Measurements from ENCODE around the gene PPHLN1.
A peak's percentile ranks its signal among the peaks of the same experiment; 100 is the strongest.
"Not testable (repeated sequence)": the region's sequence is repeated elsewhere in the genome, so short reads cannot be mapped to it uniquely, and the experiment has no call there.

PPHLN1 gene

GRCh38 chr12:42372154-42372791 is 46.3 kb downstream of the PPHLN1 start:
- DNase-seq = peak; percentile 47

DNA sequence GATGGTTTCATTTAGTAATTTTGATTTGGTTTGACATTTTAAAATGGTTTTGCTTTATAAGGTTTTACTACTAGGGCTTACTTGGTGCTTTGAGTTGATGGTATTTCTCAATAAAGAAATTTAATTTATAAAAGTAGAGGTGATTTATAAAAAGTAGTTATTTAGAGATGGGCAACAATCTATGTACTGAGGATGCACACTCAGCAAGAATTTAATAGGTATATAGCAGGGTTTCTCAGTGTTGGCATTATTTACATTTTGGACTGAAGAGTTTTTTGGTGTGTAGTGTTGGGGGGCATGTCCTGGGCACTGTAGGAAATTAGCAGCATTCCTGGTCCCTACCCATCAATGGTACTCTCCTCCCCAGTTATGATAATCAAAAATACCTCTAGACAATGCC is 47.7 kb downstream of the PPHLN1 start:
- DNase-seq = no peak

GRCh38 chr12:42380733-42381132 is 54.8 kb downstream of the PPHLN1 start:
- DNase-seq = no peak

DNA sequence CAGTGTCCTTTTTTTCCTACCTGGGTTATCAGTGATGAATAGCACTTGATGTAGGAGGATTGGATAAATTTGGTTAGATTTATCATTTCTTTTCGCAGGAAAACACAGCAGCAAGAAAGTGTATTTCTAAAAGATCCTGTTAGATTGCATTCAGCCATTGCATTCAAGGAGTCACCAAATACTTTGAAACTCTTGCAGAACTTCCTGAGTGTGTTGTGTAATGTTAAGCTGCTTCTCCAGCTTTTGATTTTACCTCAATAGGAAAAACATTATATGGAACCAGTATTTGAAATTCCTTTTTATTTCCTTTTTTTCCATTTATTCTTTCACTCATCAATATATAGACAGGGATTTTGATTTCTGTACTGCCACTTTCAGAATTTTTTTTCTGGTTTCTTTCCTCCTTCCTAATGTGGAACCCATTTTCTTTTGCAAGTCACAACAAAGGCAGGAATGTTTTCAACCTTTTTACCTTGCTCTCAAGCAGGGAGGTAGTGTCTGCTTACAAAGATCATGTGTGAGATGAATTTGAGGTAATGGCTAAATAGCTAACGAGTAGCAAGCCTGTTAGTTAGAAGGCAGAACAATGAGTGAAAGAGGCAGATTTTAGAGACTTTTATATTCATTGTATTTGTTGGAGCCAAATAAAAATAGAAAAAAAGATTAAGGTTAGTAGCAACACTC is 56.2 kb downstream of the PPHLN1 start:
- DNase-seq = peak; percentile 3

GRCh38 chr12:42385326-42385841 is 59.4 kb downstream of the PPHLN1 start:
- DNase-seq = no peak

DNA sequence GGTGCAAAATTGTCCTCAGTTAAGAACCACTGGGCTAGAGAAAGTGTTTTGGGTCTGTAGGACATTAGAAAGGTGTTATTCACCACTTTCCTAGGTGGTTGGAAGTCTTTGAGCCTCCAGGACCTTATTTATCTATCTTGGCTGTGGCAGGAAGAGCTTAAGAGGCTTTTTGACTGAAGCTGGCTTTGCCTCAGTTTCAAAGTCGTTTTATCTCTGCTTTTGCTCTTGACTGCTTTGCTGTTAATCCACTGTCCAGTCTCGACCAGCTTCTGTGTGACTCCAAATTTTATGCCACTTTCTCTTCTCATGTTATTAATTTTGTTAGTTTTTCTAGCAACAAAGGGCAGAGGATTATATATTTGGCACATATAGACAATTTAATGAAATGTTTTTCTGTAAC is 60.3 kb downstream of the PPHLN1 start:
- DNase-seq = no peak

GRCh38 chr12:42388086-42388485 is 62.1 kb downstream of the PPHLN1 start:
- DNase-seq = not testable (repeated sequence)

DNA sequence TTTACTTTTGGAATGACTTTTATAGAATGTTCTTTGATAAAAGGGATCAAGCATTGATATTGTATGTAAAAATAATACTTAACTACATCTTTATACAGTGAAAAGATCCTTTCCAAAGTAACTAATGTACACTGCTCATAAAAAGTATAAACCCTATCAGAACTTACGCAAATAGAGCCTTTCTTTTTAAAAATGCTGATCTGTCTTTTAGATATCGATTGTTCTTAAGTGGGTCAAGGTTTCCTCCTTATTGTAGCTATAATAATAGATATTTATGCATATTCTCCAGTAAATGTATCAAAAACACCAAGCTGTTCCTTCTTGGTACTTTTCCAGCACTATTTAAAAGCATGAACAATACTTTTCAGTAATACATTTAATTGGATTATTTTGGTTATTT is 68.5 kb downstream of the PPHLN1 start:
- no peak for DNase-seq

GRCh38 chr12:42396473-42397259 is 70.7 kb downstream of the PPHLN1 start:
- DNase-seq = peak; percentile 3

DNA sequence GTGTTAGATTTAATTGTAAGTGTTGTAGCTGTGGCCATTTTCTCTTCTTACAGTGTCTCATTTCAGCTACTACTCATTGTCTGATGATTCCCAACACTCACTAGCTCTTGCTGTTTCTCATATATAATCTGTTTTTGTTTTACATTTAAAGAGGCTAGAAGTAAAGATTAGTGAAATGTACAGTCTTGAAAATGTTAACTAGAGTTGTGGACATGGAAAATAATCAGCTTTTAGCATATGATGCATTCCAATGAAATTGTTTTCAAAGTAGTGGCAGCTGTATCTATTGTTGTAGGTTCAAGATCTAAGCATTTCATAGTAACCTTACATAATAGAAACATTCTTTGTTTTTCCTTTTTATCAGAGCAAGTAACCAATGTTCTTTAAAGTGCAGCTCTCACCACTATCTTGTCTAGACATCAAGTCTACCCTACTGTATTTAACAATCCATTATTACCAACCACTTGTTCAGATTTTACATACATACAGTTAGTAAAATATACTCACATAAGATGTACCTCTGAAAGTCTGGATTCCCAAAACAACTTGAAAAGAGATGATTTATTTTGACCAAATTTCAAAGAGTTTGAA is 76.9 kb downstream of the PPHLN1 start:
- no peak for DNase-seq

DNA sequence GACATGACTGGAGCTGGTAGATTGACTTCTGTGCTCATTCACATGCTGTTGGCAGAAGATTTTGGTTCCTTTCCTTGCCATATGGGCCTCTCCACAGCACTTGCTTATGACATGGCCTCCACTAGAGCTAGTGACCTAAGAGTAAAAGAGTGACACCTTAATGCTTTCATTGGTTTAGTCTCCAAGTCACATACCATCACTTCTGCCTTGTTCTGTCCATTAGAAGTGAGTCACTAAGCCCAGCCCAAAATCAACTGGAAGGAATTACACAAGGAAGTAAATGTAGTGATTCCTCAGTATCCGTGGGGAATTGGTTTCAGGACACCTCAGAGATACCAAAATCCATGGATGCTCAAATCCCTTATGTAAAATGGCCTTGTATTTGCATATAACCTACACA is 81.3 kb downstream of the PPHLN1 start:
- DNase-seq = peak; percentile 12

GRCh38 chr12:42409471-42409870 is 83.5 kb downstream of the PPHLN1 start:
- DNase-seq = no peak

GRCh38 chr12:42410340-42410739 is 84.4 kb downstream of the PPHLN1 start:
- DNase-seq = no peak

DNA sequence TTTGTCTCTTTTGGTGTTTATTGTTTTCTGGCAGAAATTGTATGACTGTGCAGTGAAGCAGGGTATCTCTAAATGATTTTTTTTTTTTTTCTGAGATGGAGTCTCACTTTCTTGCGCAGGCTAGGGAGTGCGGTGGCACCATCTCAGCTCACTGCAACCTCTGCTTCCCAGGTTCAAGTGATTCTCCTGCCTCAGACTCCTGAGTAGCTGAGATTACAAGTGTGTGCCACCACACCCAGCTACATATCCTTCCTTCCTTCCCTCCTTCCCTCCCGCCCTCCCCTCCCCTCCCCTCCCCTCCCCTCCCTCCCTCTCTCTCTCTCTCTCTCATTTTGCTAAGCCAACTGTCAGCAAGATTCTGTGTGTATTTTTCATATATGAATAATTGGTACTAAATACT is 94.4 kb downstream of the PPHLN1 start:
- DNase-seq = no peak

GRCh38 chr12:42421844-42422779 is 96.1 kb downstream of the PPHLN1 start:
- DNase-seq = peak; percentile 60

DNA sequence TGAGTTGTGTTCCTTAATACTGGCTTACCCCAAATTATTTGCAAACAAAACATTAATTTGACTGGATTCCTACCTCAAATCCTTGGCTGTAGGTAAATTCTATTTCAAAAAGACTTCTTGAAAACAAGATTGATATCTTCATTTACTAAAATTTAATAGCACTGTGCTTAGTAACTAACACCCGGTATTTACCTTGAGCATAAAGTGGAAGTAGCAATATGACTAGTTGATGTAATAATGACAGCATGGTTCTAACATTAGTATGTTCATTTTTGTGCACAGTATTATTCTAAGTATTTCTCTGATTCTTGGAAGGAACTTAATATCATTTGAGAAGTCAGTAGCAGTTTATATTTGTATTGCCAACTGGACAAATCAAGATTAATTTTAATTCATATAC is 96.8 kb downstream of the PPHLN1 start:
- DNase-seq = no peak

DNA sequence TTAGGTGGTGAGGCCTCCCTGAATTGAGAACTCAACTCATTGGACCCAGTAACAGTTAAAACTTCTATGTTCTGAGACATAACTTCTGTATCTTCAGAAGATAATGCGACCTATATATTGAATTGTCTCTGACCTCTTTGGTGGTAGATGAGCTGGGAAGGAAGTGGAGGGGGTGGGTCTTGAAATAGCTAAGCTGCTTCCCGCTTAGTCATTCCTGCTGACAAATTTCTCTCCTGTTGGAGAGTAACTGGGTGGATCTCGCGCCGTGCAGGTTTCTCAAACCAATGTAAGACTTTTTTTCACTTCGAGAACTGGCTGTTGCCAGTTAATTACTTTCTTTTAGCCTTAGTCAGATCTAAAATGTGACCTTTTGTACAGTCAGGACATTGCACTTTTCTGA is 100.8 kb downstream of the PPHLN1 start:
- DNase-seq = peak; percentile 75

GRCh38 chr12:42428850-42429249 is 102.9 kb downstream of the PPHLN1 start:
- DNase-seq = no peak

DNA sequence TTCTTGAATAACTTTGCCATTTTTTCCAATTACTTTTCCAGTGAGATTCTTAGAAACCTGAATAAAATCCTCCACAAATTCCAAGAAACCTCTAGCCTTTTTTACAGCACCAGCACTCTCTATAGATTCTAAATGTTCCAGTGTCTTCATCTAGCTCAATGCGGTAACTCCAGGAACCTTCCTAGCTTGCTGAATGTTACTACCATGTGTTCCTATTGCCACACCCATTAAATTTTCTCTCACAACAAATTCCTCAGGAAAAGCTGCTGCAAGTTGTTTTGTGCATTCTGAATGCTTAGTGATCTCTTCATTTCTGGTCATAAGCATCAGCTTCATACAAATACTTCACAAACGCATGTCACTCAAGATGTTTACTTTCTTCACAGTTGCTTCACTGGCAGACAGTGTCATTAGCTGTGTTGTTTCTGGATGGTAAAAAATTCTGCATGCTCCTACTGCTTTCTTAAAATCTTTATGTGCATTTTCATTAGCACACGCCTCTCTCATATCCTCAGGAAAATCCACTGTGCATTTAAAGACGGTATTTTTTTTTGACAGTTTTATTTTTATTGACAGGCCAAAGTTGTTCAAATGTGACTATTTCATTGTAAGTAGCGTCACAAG is 106.7 kb downstream of the PPHLN1 start:
- no peak for DNase-seq

DNA sequence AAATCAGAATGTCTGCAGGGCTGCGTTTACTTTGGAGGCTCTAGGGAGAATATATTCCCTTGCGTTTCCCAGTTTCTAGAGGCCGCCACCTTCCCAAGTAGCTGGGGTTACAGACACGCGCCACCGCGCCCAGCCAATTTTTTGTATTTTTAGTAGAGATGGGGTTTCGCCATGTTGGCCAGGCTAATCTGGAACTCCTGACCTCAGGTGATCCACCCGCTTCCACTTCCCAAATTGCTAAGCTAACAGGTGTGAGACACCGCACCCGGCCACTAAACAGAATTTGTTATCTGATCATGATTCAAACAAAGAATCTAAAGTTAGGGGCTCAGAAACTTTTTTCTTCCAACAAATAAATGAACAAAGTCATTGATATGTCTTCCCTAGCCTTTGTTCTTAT is 114.6 kb downstream of the PPHLN1 start:
- DNase-seq = no peak

GRCh38 chr12:42442311-42442759 is 116.4 kb downstream of the PPHLN1 start:
- no peak for DNase-seq

- no peak for DNase-seq
These were observed 116.9 kb downstream of the PPHLN1 start for GRCh38 chr12:42442888-42443287.
